Measurements from ENCODE around the gene CCDC15. TPM values are rescaled to one million over a fixed set of nuclear protein-coding genes. Genes with fewer than 3 reads are reported as not detected.

CCDC15 gene
- total RNA-seq, 1 donor from 2014 or later: 2.9 TPM

DNA sequence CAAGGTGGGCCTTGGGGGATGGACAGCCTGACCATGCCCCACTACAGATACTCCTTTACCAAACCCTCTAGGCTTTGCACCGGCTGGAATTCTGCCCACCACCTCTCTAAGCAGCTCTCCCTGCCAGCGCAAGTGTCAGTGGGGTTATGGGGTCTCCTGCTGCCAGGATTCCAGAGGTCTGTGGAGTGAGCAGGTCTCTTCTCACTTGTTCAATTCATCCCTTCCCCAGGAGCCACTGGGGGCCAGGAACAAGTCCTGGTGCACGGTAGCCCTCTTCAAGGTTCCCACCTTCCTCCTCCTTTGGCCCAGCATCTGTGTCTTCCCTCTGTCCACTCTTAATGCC, 30.5 kb downstream of the CCDC15 start:
- no peaks in the 10 kb centered on the region for H3K27me3 ChIP-seq
- TF ChIP-seq POLR2AphosphoS5 (IDR thresholded peaks at IDR 0.05; ENCODE audit: insufficient read depth in 1 of 2, low read depth in 1 of 2): no peak
- TF ChIP-seq, protein P1, sequence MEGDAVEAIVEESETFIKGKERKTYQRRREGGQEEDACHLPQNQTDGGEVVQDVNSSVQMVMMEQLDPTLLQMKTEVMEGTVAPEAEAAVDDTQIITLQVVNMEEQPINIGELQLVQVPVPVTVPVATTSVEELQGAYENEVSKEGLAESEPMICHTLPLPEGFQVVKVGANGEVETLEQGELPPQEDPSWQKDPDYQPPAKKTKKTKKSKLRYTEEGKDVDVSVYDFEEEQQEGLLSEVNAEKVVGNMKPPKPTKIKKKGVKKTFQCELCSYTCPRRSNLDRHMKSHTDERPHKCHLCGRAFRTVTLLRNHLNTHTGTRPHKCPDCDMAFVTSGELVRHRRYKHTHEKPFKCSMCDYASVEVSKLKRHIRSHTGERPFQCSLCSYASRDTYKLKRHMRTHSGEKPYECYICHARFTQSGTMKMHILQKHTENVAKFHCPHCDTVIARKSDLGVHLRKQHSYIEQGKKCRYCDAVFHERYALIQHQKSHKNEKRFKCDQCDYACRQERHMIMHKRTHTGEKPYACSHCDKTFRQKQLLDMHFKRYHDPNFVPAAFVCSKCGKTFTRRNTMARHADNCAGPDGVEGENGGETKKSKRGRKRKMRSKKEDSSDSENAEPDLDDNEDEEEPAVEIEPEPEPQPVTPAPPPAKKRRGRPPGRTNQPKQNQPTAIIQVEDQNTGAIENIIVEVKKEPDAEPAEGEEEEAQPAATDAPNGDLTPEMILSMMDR (IDR thresholded peaks at IDR 0.05): no peak
- TF ChIP-seq POLR2A (IDR thresholded peaks at IDR 0.05): no peak
- H3K4me3 ChIP-seq: no peak overlapping the region
- DNase-seq (ENCODE audit: extremely low spot score in 2 of 2): no peak
- H3K36me3 ChIP-seq: no peaks in the 10 kb centered on the region
- intact Hi-C loops (cut with DNase I): no loop called here
- H3K9me3 ChIP-seq: peaks cover 4% of the 10 kb centered on the region
- no peaks in the 10 kb centered on the region for H3K4me1 ChIP-seq
- H3K27ac ChIP-seq: no peak overlapping the region

DNA sequence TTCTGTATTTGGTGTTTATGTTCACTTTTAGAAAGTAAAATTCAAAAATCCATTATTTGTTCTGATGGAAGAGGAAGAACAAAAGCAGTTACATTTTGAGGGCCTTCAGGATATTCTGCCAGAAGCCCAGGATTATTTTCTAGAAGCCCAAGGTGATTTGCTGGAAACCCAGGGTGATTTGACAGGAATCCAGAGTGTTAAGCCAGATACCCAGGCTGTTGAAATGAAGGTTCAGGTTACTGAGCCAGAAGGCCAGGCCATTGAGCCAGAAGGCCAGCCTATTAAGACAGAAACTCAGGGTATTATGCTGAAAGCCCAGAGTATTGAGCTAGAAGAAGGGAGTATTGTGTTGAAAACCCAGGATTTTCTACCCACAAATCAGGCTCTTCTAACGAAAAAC, 33.1 kb downstream of the CCDC15 start:
- H3K4me3 ChIP-seq: no peak overlapping the region
- no peaks in the 10 kb centered on the region for H3K9me3 ChIP-seq
- intact Hi-C loops (cut with DNase I): no loop called here
- H3K4me1 ChIP-seq: no peaks in the 10 kb centered on the region
- H3K27me3 ChIP-seq: no peaks in the 10 kb centered on the region
- TF ChIP-seq POLR2A (IDR thresholded peaks at IDR 0.05) (no peak), POLR2AphosphoS5 (IDR thresholded peaks at IDR 0.05; ENCODE audit: insufficient read depth in 1 of 2, low read depth in 1 of 2) (no peak)
- TF ChIP-seq, protein P1 (IDR thresholded peaks at IDR 0.05): no peak
- DNase-seq (ENCODE audit: extremely low spot score in 2 of 2): no peak
- no peak overlapping the region for H3K27ac ChIP-seq
- no peaks in the 10 kb centered on the region for H3K36me3 ChIP-seq

DNA sequence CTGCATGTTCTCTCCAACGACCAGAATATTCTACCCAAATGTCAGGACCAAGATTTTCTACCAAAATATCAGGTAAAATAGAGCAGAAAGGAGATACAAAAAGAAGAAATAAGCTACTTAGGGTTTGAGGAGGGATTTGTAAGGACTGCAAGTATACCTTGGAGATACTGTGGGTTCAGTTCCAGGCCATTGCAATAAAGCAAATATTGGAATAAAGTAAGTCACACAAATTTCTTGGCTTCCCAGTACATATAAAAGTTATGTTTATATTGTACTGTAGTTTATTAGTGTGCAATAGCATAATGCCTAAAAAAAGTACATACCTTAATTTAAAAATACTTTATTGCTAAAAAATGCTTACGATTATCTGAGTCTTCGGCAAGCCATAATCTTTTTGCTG, 34.1 kb downstream of the CCDC15 start:
- TF ChIP-seq POLR2AphosphoS5 (IDR thresholded peaks at IDR 0.05; ENCODE audit: insufficient read depth in 1 of 2, low read depth in 1 of 2) (no peak), POLR2A (IDR thresholded peaks at IDR 0.05) (no peak)
- TF ChIP-seq, protein P1 (IDR thresholded peaks at IDR 0.05): no peak
- DNase-seq (ENCODE audit: extremely low spot score in 2 of 2): no peak
- no peaks in the 10 kb centered on the region for H3K4me1 ChIP-seq
- intact Hi-C loops (cut with DNase I): no loop called here
- H3K27ac ChIP-seq: no peak overlapping the region
- no peaks in the 10 kb centered on the region for H3K9me3 ChIP-seq
- no peaks in the 10 kb centered on the region for H3K27me3 ChIP-seq
- no peaks in the 10 kb centered on the region for H3K36me3 ChIP-seq
- H3K4me3 ChIP-seq: no peak overlapping the region

DNA sequence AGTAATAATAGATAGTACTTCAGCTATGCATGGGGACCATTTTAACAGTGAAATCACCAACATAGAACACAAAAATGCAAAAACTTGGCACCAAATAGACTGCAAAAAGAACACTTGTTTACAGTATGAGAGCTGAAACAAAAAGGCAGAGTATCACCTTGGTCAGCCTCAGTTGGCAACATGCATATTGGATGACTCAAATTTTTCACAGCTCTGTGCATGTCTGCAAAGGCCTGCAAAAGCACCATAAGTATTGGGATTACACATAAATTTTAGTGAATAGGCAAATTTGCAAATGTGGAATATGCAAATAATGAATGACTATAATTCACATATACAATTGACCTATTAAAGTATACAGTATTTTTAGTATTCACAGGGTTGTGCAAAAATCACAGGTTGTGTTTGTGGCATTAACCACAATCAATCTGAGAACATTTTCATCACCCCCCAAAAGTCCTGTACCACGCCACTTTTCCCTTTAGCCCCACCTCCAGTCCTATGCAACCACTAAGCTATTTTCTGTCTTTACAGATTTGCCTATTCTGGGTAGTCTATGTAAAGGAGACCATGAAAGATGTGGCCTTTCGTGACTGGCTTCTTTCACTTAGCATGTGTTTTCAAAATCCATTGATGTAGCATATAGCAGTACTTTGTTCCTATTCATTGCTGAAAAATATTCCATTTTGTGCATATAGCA, 47.2 kb downstream of the CCDC15 start:
- TF ChIP-seq POLR2A (IDR thresholded peaks at IDR 0.05): no peak
- TF ChIP-seq, protein P1 (IDR thresholded peaks at IDR 0.05): no peak
- no peak for TF ChIP-seq POLR2AphosphoS5 (IDR thresholded peaks at IDR 0.05; ENCODE audit: insufficient read depth in 1 of 2, low read depth in 1 of 2)
- peaks cover 0 to 9% of the 10 kb centered on the region in 2 donors for H3K36me3 ChIP-seq
- no peaks in the 10 kb centered on the region for H3K4me1 ChIP-seq
- no peaks in the 10 kb centered on the region for H3K27me3 ChIP-seq
- H3K27ac ChIP-seq: no peak overlapping the region
- DNase-seq (ENCODE audit: extremely low spot score in 2 of 2): no peak
- H3K9me3 ChIP-seq: no peaks in the 10 kb centered on the region
- no peak overlapping the region for H3K4me3 ChIP-seq
- intact Hi-C loops (cut with DNase I): no loop called here

DNA sequence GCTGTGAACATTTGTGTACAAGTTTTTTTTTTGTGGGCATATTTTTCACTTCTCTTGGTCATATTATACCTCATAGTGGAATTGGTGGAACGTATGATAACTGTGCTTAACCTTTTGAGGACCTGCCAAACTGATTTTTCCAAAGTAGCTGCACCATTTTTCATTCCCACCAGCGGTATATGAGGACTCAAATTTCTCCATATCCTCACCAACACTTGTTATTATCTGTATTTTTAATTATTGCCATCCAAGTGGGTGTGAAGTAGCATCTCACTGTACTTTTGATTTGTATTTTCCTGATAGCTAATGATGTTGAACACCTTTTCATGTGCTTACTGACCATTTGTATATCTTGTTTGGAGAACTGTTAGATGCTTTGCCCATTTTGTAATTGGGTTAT, 47.8 kb downstream of the CCDC15 start:
- no peak for DNase-seq (ENCODE audit: extremely low spot score in 2 of 2)

More for the DNA sequence above, 47.8 kb downstream of the CCDC15 start:
- no peaks in the 10 kb centered on the region for H3K27me3 ChIP-seq
- no peak overlapping the region for H3K27ac ChIP-seq
- no peaks in the 10 kb centered on the region for H3K4me1 ChIP-seq
- H3K36me3 ChIP-seq: peaks cover 0 to 11% of the 10 kb centered on the region in 2 donors
- intact Hi-C loops (cut with DNase I): no loop called here
- H3K9me3 ChIP-seq: no peaks in the 10 kb centered on the region
- no peak for TF ChIP-seq POLR2AphosphoS5 (IDR thresholded peaks at IDR 0.05; ENCODE audit: insufficient read depth in 1 of 2, low read depth in 1 of 2)
- TF ChIP-seq, protein P1 (IDR thresholded peaks at IDR 0.05): no peak
- H3K4me3 ChIP-seq: no peak overlapping the region

Measured in vagina (tissue), 2 donors.